ENCODE data around the gene SNURF.
"Not testable (repeated sequence)": the region's sequence is repeated elsewhere in the genome, so short reads cannot be mapped to it uniquely, and the experiment has no call there.

SNURF gene

DNA sequence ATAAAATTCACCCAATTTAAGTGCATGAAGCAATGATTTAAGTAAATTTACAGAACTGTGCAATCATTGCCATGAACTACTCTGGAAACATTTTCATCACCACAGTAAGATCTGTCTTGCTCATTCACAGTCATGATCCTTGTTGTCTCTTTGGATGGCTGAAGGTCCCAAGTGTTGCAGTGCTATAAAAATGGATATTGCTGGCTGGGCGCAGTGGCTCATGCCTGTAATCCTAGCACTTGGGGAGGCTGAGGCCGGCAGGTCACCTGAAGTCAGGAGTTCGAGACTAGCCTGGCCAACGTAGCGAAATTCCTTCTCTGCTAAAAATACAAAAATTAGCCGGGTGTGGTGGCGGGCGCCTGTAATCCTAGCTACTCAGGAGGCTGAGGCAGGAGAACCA, 17.0 kb downstream of the SNURF start:
- DNase-seq, result no peak

DNA sequence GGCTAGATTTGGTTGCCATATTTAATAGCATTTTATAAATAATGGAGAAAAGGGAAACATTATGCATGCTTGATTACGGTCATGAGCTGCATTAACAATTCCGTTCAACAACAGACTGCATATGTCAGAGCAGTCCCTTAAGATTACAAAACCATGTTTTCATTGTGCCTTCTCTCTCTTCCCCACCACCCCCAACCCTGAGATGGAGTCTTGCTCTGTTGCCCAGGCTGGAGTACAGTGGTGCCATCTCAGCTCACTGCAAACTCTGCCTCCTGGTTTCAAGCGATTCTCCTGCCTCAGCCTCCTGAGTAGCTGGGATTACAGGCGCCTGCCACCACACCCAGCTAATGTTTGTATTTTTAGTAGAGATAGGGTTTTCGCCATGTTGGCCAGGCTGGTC, 17.9 kb downstream of the SNURF start:
- not testable (repeated sequence) for DNase-seq

- no peak for DNase-seq
These were observed 22.1 kb downstream of the SNURF start for GRCh38 chr15:24976932-24977331.

- DNase-seq, result no peak
These were observed 22.9 kb downstream of the SNURF start for GRCh38 chr15:24977686-24978085.

GRCh38 chr15:24985224-24985623, 30.4 kb downstream of the SNURF start:
- DNase-seq, result no peak

DNA sequence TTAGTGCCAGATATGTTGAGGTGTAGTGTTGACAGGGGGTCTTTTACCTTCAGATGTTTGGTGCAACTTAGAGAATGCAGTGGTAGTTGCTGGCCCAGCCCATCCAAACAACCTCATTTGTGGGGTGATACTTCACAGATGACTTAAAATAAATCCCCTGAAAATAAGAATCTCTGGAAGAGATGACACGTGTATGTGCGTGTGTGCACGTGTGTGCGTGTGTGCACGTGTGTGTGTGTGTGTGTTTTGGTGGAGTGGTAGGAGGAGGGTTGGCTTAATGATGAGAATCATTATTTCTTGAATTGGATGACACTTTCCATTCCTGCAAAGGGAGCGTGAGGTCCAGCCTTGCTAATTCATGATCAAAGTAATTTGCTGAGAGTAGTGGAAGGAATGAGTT, 31.9 kb downstream of the SNURF start:
- no peak for DNase-seq

Data from right forelimb (tissue), 1 donor.